H1 (cell line): ENCODE measurements around the gene SHQ1. TPM values are rescaled to one million over a fixed set of nuclear protein-coding genes. Genes with fewer than 3 reads are reported as not detected.

Experiments used
- HDAC6 ChIP-seq: IDR thresholded peaks from one replicate; pipeline ENCODE4 v1.7.1; 2012; ENCODE audit warnings: low read depth, mild to moderate bottlenecking, inconsistent platforms, low read length, moderate library complexity
- KDM4A ChIP-seq: IDR thresholded peaks from one replicate; pipeline ENCODE4 v1.7.1; 2012; ENCODE audit warnings: low read depth, mild to moderate bottlenecking, moderate library complexity, low read length, inconsistent platforms; ENCODE audit not compliant: severe bottlenecking
- polyA plus RNA-seq, 7 experiments: library from polyadenylated mRNA; depleted of rRNA in 3 of 7; stranded (reverse) in 5 of 7; unstranded in 2 of 7; fragments of >200 nt in 5 of 7; fragments of 200-250 nt in 2 of 7; gene quantifications; 1 replicate in 5 of 7; 2 replicates in 1 of 7; 4 replicates in 1 of 7; pipeline versions ENCODE4 v1.2.1 to v1.2.3, GENCODE V29; 2011 to 2013; ENCODE audit warnings: missing spikeins in 2 of 7, mixed read lengths in 2 of 7
- total RNA-seq: library from RNA; stranded (reverse); fragmentation: NEBNext Ultra II Directional; extraction: Animal tissue kit (Norgen Biotek cat#: 25700); gene quantifications from 2 replicates; pipeline ENCODE4 v1.2.1, GENCODE V29; 2021
- TF ChIP-seq, protein P1 (sequence below): fragments of 300-600 bp; sonication (generic); IDR thresholded peaks from 2 replicates; pipeline ENCODE4 v1.7.1; 2012; ENCODE audit warnings: low read length, moderate library complexity, mild to moderate bottlenecking, inconsistent platforms; ENCODE audit not compliant: insufficient replicate concordance
- TF ChIP-seq, protein P2 (sequence below): IDR thresholded peaks from 2 replicates; pipeline ENCODE4 v1.6.1; 2012; ENCODE audit warnings: low read length, inconsistent platforms

The SHQ1 gene
- total and polyA plus RNA-seq, 2 of the 8 experiments (the other 6 are each of a cell fraction or from before 2014, with no cell fraction given): 10.7 to 34.4 TPM

DNA sequence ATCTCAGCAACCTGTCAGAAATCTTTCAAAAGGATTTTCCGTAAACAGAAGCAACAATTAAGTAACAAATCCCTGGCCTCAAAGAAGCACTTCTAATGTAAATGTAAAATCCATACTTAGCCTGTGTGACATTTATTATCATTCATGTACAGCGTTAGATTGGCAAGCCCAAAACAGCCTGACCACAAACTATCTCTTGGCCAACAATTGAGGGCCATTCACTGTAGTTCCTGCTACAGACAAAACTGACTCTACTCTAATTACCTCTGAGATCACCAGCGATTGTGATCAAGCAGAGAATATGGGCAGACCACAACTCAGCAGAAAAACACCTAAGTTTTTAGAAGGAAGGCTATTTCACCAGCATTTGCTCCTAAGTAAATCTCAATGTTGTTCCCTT lies 9.2 kb downstream of the SHQ1 start (continued):
- TF ChIP-seq, protein P1, sequence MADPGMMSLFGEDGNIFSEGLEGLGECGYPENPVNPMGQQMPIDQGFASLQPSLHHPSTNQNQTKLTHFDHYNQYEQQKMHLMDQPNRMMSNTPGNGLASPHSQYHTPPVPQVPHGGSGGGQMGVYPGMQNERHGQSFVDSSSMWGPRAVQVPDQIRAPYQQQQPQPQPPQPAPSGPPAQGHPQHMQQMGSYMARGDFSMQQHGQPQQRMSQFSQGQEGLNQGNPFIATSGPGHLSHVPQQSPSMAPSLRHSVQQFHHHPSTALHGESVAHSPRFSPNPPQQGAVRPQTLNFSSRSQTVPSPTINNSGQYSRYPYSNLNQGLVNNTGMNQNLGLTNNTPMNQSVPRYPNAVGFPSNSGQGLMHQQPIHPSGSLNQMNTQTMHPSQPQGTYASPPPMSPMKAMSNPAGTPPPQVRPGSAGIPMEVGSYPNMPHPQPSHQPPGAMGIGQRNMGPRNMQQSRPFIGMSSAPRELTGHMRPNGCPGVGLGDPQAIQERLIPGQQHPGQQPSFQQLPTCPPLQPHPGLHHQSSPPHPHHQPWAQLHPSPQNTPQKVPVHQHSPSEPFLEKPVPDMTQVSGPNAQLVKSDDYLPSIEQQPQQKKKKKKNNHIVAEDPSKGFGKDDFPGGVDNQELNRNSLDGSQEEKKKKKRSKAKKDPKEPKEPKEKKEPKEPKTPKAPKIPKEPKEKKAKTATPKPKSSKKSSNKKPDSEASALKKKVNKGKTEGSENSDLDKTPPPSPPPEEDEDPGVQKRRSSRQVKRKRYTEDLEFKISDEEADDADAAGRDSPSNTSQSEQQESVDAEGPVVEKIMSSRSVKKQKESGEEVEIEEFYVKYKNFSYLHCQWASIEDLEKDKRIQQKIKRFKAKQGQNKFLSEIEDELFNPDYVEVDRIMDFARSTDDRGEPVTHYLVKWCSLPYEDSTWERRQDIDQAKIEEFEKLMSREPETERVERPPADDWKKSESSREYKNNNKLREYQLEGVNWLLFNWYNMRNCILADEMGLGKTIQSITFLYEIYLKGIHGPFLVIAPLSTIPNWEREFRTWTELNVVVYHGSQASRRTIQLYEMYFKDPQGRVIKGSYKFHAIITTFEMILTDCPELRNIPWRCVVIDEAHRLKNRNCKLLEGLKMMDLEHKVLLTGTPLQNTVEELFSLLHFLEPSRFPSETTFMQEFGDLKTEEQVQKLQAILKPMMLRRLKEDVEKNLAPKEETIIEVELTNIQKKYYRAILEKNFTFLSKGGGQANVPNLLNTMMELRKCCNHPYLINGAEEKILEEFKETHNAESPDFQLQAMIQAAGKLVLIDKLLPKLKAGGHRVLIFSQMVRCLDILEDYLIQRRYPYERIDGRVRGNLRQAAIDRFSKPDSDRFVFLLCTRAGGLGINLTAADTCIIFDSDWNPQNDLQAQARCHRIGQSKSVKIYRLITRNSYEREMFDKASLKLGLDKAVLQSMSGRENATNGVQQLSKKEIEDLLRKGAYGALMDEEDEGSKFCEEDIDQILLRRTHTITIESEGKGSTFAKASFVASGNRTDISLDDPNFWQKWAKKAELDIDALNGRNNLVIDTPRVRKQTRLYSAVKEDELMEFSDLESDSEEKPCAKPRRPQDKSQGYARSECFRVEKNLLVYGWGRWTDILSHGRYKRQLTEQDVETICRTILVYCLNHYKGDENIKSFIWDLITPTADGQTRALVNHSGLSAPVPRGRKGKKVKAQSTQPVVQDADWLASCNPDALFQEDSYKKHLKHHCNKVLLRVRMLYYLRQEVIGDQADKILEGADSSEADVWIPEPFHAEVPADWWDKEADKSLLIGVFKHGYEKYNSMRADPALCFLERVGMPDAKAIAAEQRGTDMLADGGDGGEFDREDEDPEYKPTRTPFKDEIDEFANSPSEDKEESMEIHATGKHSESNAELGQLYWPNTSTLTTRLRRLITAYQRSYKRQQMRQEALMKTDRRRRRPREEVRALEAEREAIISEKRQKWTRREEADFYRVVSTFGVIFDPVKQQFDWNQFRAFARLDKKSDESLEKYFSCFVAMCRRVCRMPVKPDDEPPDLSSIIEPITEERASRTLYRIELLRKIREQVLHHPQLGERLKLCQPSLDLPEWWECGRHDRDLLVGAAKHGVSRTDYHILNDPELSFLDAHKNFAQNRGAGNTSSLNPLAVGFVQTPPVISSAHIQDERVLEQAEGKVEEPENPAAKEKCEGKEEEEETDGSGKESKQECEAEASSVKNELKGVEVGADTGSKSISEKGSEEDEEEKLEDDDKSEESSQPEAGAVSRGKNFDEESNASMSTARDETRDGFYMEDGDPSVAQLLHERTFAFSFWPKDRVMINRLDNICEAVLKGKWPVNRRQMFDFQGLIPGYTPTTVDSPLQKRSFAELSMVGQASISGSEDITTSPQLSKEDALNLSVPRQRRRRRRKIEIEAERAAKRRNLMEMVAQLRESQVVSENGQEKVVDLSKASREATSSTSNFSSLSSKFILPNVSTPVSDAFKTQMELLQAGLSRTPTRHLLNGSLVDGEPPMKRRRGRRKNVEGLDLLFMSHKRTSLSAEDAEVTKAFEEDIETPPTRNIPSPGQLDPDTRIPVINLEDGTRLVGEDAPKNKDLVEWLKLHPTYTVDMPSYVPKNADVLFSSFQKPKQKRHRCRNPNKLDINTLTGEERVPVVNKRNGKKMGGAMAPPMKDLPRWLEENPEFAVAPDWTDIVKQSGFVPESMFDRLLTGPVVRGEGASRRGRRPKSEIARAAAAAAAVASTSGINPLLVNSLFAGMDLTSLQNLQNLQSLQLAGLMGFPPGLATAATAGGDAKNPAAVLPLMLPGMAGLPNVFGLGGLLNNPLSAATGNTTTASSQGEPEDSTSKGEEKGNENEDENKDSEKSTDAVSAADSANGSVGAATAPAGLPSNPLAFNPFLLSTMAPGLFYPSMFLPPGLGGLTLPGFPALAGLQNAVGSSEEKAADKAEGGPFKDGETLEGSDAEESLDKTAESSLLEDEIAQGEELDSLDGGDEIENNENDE: no peak
- TF ChIP-seq, protein P2, sequence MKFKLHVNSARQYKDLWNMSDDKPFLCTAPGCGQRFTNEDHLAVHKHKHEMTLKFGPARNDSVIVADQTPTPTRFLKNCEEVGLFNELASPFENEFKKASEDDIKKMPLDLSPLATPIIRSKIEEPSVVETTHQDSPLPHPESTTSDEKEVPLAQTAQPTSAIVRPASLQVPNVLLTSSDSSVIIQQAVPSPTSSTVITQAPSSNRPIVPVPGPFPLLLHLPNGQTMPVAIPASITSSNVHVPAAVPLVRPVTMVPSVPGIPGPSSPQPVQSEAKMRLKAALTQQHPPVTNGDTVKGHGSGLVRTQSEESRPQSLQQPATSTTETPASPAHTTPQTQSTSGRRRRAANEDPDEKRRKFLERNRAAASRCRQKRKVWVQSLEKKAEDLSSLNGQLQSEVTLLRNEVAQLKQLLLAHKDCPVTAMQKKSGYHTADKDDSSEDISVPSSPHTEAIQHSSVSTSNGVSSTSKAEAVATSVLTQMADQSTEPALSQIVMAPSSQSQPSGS: no peak
- no peak for TF ChIP-seq KDM4A
- TF ChIP-seq HDAC6: no peak
